RPMI7951 (cell line): Measurements from ENCODE around the gene ALDH1B1. TPM values are rescaled to one million over a fixed set of nuclear protein-coding genes. Genes with fewer than 3 reads are reported as not detected.
A peak's percentile ranks its signal among the peaks of the same experiment; 100 is the strongest.

Source experiments
- DNase-seq: peaks from one replicate; pipeline ENCODE4 v3.0.0-alpha.2; 2012; ENCODE audit warnings: low read depth
- total RNA-seq: library from RNA; depleted of rRNA; stranded (reverse); fragments of >200 nt; shearing (Covaris generic); gene quantifications from 2 replicates; pipeline ENCODE4 v1.2.3, GENCODE V29; 2014

Gene ALDH1B1
- total RNA-seq, 1 experiment from 2014 or later: 18.7 TPM

DNA sequence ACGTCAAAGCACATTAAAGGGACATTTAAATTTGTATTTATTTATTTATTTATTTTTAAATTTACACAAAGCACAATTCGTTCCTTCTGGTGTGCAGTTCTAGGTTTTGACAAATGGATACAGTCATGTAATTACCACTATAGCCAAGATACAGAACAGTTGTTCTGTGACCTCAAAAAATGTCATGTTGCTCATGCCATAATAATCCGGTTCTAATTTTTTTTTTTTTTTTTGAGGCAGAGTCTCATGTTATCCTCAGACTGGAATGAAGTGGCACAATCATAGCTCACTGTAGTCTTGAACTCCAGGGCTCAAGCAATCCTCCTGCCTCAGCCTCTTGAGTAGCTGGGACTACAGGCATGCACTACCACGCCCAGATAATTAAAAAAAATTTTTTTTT is 24.0 kb downstream of the ALDH1B1 start:
- no peak for DNase-seq

DNA sequence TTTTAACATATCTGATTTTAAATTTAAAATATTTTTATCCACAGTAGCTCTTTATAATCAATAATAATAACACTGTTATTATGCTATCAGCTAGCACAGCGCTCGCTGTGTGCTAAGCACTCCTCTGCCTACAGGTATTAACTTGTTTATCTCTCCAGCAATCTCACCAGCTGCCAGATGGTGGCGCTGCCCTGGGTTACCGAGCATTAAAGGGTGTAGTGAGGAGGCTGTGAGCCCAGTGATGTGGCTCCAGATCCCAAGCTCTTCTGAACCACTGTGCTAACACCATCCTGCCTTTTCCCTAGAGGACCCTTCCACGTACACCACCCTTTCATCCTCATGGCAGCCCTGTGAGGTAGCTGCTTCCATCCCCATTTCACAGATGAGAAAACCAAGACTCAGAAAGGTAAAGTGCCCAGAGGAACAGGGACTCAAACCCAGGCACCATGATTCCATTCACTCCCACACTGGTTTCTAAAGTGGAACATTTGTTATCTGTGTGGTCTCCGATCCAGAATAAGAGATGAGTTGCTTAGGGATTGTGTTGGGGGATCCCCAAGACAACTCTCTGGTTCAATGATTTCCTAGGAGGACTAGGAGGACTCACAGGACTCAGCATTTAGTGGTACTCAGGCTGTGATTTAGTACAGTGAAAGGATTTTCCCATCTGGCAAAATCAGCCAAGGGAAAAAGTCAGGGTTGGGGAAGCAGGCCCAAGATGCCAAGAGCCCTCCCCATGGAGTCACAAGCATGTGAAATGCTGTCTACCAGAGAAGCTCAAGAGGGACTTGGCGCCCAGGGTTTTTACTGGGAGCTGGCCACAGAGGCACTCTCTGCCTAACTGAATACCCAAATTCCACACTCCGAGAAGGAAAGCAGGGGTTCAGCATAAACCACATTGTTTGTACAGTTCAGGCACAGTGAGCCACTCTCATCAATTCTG is 24.8 kb downstream of the ALDH1B1 start:
- no peak for DNase-seq

- DNase-seq: no peak
These were observed 25.9 kb downstream of the ALDH1B1 start for GRCh38 chr9:38418366-38418765.

- no peak for DNase-seq
These were observed 26.7 kb downstream of the ALDH1B1 start for GRCh38 chr9:38419181-38419580.

DNA sequence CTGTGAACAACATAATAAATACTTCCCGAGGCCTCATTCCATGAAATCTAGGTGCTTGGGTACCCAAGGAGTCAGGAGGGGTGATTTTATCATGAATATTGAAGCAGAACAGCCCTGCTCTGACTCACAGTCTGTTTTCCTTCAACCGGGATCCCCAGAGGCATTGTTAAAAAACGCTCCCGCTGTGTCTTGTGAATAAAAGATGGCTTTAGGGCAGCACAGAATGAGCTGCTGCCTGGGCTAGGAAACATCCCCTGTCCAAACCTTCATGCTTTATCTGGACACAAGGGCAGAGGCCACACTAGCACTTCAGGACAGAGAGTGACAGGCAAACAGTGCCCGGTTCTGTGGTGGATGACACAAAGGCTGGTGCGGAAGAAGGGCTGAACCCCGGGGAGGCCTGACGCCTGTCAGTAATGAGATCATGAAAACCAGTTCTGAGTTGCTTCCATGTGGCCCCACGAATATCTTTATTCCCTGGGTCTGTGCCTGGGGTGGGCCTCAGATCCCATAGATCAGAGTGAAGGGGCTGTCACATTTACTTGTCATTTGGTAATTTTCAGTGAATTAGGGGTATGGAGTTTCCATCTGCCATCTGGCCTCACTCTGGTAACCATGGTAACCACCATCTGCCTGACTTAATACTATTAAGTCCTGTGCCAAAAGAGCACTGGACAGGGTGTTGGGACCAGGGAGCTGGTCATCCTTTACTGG is 29.2 kb downstream of the ALDH1B1 start:
- DNase-seq: peak; percentile 6

DNA sequence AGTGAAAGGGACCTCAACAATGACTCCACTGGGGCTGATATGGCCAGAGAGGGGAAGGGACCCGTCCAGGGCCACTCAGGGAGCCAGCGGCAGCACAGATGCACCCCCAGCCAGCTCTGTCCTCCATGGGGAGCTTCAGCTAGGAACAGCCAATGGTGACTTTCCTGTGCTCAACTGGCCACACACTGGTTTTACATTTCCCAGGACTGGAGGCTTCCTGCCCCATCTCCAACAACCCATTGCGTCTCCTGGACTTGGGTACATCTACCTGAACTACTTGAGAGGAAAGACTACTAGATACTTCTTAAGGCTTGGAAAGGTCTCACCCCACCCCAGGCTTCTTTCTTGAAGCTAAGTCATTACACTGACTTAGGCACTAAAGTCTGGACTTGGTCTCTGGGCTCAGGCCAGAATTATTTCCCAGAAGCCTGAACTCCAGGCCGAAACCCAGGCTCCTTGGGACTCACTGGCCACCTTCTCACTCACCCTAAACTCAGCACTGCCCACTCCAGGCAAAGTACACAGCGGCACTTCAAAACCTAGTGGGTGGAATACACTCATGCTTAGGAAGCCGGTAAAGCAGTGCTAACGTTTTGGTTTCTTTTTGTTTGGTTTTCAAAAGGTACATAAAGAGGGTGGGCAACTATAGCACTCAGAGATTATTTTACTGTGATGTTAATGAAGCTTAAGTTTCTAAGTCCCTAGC is 30.2 kb downstream of the ALDH1B1 start:
- no peak for DNase-seq

GRCh38 chr9:38423273-38423972 is 30.9 kb downstream of the ALDH1B1 start:
- no peak for DNase-seq

GRCh38 chr9:38423973-38424843 is 31.7 kb downstream of the ALDH1B1 start, which contains the start of gene IGFBPL1:
IGFBPL1 (minus strand) TSS chr9:38424454; CDS start chr9:38424424, 30 bp downstream.
- DNase-seq: no peak

DNA sequence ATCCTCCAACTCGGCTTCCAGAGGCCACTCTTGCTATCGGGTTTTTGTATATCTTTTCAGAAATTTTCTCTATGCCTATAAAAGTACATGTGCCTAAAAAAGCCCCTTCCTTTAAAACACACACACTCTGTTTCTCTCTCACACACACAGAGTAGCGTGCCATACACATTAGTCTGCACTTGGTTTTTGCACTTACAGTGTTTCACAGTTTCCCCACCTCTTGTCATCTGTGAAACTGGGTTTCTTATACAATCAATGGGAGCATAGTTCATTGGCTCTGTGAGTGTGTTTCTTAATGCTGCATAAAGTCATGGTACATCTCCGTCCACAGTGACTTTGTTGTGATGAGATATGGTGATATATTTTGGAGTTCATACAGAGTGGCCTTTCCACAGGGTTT is 32.4 kb downstream of the ALDH1B1 start:
- DNase-seq: no peak

DNA sequence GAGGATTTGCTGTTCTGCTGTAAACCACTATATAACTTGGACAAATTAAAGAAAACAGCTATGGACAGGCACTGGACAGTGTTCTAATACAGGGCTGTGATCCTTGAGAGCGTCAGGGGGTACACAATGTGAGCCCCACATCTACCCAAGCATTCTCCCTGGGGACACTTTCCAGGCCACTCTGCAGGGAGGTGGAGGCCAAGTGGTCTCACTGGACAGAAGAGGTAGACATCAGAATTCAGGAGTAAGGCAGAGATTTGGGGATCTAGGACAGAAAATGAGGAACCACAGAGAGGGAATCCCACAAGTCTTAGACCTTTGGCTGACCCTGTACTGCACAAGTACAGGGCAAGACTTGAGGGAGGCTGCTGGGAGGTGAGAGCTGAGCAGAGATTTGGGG is 35.6 kb downstream of the ALDH1B1 start:
- DNase-seq: no peak

DNA sequence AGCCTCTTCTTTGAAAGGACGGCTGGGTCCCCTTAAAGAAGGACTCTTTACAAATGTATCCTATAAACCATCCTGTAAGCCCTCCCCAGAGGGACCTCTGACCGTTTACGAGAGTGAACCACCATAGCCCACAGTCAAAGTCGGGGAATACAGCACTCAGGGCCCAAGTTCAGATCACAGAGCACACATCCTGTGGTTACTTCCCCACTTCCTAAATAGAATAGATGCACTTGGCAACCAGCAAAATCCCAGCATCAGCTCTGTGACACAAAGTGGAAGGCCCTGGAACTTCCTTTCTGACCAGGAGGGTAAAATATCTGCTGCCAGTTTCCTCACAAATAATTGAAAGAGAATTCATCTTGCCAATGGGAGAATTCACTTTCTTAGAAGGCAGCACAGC is 38.6 kb downstream of the ALDH1B1 start:
- DNase-seq: no peak

GRCh38 chr9:38432922-38433510 is 40.5 kb downstream of the ALDH1B1 start:
- peak; percentile 18 for DNase-seq

GRCh38 chr9:38434365-38434764 is 41.9 kb downstream of the ALDH1B1 start:
- DNase-seq: no peak

DNA sequence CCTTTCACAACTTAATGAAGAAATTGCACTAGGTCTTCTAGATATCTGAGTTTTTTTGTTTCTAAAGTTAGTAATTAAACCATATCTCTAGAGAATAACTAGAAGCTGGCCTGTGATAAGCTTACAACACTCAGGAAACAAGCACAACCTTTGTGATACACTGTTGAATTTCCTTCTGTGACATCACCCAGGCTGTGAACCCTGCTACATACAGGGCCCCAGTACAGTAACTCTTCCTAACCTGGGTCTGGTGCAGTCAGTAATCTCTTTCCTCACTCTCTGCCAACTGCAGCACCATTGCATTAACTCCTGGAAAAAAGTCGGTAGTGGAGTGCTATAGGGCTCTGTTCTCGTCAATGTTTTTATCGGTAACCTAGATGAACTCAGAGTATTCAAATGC is 42.4 kb downstream of the ALDH1B1 start:
- no peak for DNase-seq

DNA sequence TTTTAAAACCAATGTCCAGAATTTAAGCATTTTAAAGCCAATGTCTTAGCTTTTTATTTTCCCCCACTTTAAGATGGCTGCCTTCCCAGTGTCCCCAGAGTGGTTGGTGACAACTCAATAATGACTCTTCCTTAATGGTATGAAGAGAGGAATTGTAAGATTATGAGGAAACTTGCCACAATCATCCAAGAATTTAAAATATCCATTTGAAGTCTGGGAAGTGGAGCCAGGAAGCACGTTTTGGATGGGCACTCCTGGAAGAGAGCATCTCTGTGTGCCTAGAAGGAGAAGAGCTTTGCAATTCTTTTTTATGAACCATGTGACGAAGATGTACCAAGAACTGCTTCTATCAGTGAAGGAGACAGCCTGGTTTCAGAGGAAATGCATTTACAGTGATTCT is 43.0 kb downstream of the ALDH1B1 start:
- DNase-seq: no peak

- DNase-seq: no peak
These were observed 44.2 kb downstream of the ALDH1B1 start for GRCh38 chr9:38436708-38437107.

GRCh38 chr9:38437193-38437823 is 44.8 kb downstream of the ALDH1B1 start:
- DNase-seq: peak; percentile 7

GRCh38 chr9:38439291-38439915 is 46.9 kb downstream of the ALDH1B1 start:
- DNase-seq: no peak

GRCh38 chr9:38439916-38440301 is 47.4 kb downstream of the ALDH1B1 start:
- DNase-seq: no peak
